Measurements from ENCODE around the gene RAET1G.

- TF ChIP-seq CTCF (IDR thresholded peaks at IDR 0.05; ENCODE audit: low read depth, low read length) (no peak), EZH2phosphoT487 (IDR thresholded peaks at IDR 0.05; ENCODE audit: low read depth) (no peak)
Observed at GRCh38 chr6:149897015-149897697, 25.8 kb downstream of the RAET1G start.

Data from OCI-LY3 (cell line).